HepG2 (cell line): ENCODE results near the gene SNCG. TPM values are rescaled to one million over a fixed set of nuclear protein-coding genes. Genes with fewer than 3 reads are reported as not detected.

Source experiments
- EZH2 ChIP-seq: conservative IDR thresholded peaks from 2 replicates; pipeline ENCODE4 v1.6.1; 2012; ENCODE audit warnings: mild to moderate bottlenecking, low read depth, low read length, moderate library complexity
- GATAD1 ChIP-seq: IDR thresholded peaks from 2 replicates; pipeline ENCODE4 v1.6.1; 2016; ENCODE audit warnings: missing genetic modification reagents, missing compliant biosample characterization
- PATZ1 ChIP-seq: sonication (generic); formaldehyde crosslinking; IDR thresholded peaks from 2 replicates; pipeline ENCODE4 v1.4.0; 2020; ENCODE audit warnings: missing genetic modification reagents
- PRDM4 ChIP-seq: sonication (generic); formaldehyde crosslinking; IDR thresholded peaks from 2 replicates; pipeline ENCODE4 v1.9.0; 2021; ENCODE audit warnings: missing genetic modification reagents, borderline replicate concordance
- REPIN1 ChIP-seq: sonication (generic); formaldehyde crosslinking; IDR thresholded peaks from 2 replicates; pipeline ENCODE4 v1.8.0; 2022; ENCODE audit warnings: missing genetic modification reagents, low read depth, mild to moderate bottlenecking, borderline replicate concordance
- SP1 ChIP-seq, 2 experiments: fragments of 450-650 bp in 1 of 2; sonication (generic) in 1 of 2; formaldehyde crosslinking in 1 of 2; IDR thresholded peaks; 2 replicates each; pipeline versions ENCODE4 v1.4.0 to v1.6.1; 2016 to 2020; ENCODE audit warnings: missing genetic modification reagents in 1 of 2
- U2AF2 ChIP-seq: fragments of 200-400 bp; formaldehyde crosslinking; IDR thresholded peaks from 2 replicates; pipeline ENCODE4 v1.6.1; 2017; ENCODE audit warnings: low read depth, mild to moderate bottlenecking, low read length
- ZNF501 ChIP-seq: sonication (generic); formaldehyde crosslinking; IDR thresholded peaks from 2 replicates; pipeline ENCODE4 v1.5.1; 2020; ENCODE audit warnings: mild to moderate bottlenecking, moderate library complexity, missing genetic modification reagents
- ZNF547 ChIP-seq: sonication (generic); formaldehyde crosslinking; IDR thresholded peaks from 2 replicates; pipeline ENCODE4 v1.5.1; 2020; ENCODE audit warnings: mild to moderate bottlenecking, missing genetic modification reagents
- ZNF563 ChIP-seq: sonication (generic); formaldehyde crosslinking; IDR thresholded peaks from 2 replicates; pipeline ENCODE4 v1.8.0; 2022; ENCODE audit warnings: mild to moderate bottlenecking, moderate library complexity, missing genetic modification reagents
- ZNF646 ChIP-seq: sonication (generic); formaldehyde crosslinking; IDR thresholded peaks from 2 replicates; pipeline ENCODE4 v1.9.0; 2021; ENCODE audit warnings: mild to moderate bottlenecking, missing genetic modification reagents
- polyA plus RNA-seq, 8 experiments: library from polyadenylated mRNA; depleted of rRNA in 3 of 8; stranded (reverse) in 7 of 8; unstranded in 1 of 8; fragments of >200 nt; fragmentation: Illumina TruSeq in 4 of 8; extraction: Trizol in 4 of 8; gene quantifications; 2 replicates each; pipeline versions ENCODE4 v1.2.1 to v1.2.3, GENCODE V29; 2011 to 2016; ENCODE audit warnings: low read depth in 4 of 8, missing spikeins in 1 of 8, mixed read lengths in 1 of 8; ENCODE audit not compliant: insufficient read depth in 1 of 8
- total RNA-seq, 5 experiments: library from RNA; depleted of rRNA; stranded (reverse); fragments of >200 nt; fragmentation: Illumina TruSeq; extraction: Trizol; gene quantifications; 2 replicates each; pipeline ENCODE4 v1.2.3, GENCODE V29; 2016; ENCODE audit warnings: low read depth in 1 of 5
- TF ChIP-seq, protein P1 (sequence below): sonication (generic); formaldehyde crosslinking; IDR thresholded peaks from 2 replicates; pipeline ENCODE4 v1.9.0; 2022; ENCODE audit warnings: low read depth, missing genetic modification reagents
- TF ChIP-seq, protein P2 (sequence below): sonication (generic); formaldehyde crosslinking; IDR thresholded peaks from 2 replicates; pipeline ENCODE4 v1.4.0; 2020; ENCODE audit warnings: low read depth, mild to moderate bottlenecking, missing genetic modification reagents

SNCG gene
- total and polyA plus RNA-seq, 2 of the 13 experiments (the other 11 are each of a cell fraction or from before 2014, with no cell fraction given) = 0.22 to 0.91 TPM

GRCh38 chr10:86960003-86960862, 1.8 kb downstream of the SNCG start (continued):
- TF ChIP-seq ZNF646 (CRISPR knock-in tag) (peak; percentile 71), REPIN1 (CRISPR knock-in tag) (peak; percentile 27; the same call in 1 of the 2 replicates), EZH2 (no peak), PATZ1 (CRISPR knock-in tag) (peak; percentile 84), ZNF501 (CRISPR knock-in tag) (0 out of 2 replicates have a peak, but pooled peaks have one; percentile 5), ZNF547 (CRISPR knock-in tag) (peak; percentile 34; the same call in 1 of the 2 replicates), SP1 (IDR thresholded peaks at IDR 0.05) (no peak), SP1 (CRISPR knock-in tag; IDR thresholded peaks at IDR 0.05) (peak; percentile 77), ZNF563 (no peak), GATAD1 (no peak; the same call in 1 of the 2 replicates), PRDM4 (no peak), U2AF2 (no peak)
- TF ChIP-seq, protein P1, sequence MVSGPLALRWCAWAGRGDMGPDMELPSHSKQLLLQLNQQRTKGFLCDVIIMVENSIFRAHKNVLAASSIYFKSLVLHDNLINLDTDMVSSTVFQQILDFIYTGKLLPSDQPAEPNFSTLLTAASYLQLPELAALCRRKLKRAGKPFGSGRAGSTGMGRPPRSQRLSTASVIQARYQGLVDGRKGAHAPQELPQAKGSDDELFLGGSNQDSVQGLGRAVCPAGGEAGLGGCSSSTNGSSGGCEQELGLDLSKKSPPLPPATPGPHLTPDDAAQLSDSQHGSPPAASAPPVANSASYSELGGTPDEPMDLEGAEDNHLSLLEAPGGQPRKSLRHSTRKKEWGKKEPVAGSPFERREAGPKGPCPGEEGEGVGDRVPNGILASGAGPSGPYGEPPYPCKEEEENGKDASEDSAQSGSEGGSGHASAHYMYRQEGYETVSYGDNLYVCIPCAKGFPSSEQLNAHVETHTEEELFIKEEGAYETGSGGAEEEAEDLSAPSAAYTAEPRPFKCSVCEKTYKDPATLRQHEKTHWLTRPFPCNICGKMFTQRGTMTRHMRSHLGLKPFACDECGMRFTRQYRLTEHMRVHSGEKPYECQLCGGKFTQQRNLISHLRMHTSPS (CRISPR knock-in tag) = 0 out of 2 replicates have a peak, but pooled peaks have one; percentile 17
- TF ChIP-seq, protein P2, sequence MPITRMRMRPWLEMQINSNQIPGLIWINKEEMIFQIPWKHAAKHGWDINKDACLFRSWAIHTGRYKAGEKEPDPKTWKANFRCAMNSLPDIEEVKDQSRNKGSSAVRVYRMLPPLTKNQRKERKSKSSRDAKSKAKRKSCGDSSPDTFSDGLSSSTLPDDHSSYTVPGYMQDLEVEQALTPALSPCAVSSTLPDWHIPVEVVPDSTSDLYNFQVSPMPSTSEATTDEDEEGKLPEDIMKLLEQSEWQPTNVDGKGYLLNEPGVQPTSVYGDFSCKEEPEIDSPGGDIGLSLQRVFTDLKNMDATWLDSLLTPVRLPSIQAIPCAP = no peak
